ENCODE results near the gene SMIM5. TPM values are rescaled to one million over a fixed set of nuclear protein-coding genes. Genes with fewer than 3 reads are reported as not detected.

Gene SMIM5
- total RNA-seq, 3 donors from 2014 or later, result 20.7 to 41.6 (median 27.5) TPM

GRCh38 chr17:75673487-75673886, 40.3 kb downstream of the SMIM5 start:
- no peak for TF ChIP-seq CTCF (IDR thresholded peaks at IDR 0.05)
- Histone ChIP-seq H3K4me1 (ENCODE audit: low read depth) (peaks cover 9% of the 10 kb centered on the region), H3K9me3 (no peaks in the 10 kb centered on the region), H3K36me3 (ENCODE audit: low read depth) (no peaks in the 10 kb centered on the region), H3K4me3 (no peak overlapping the region)
- intact Hi-C loops (cut with DNase I, micrococcal nuclease), result loop anchor here in 1 of 2 donors (5.0 kb wide), 1 partner anchor 79 kb away; no protein-coding TSS in a partner anchor
- DNase-seq (no peak), ATAC-seq (no peak)

GRCh38 chr17:75676461-75676860, 43.2 kb downstream of the SMIM5 start:
- Histone ChIP-seq H3K36me3 (ENCODE audit: low read depth) (no peaks in the 10 kb centered on the region), H3K9me3 (no peaks in the 10 kb centered on the region), H3K4me3 (no peak overlapping the region), H3K4me1 (ENCODE audit: low read depth) (peaks cover 13% of the 10 kb centered on the region)
- DNase-seq (no peak), ATAC-seq (no peak)
- intact Hi-C loops (cut with DNase I, micrococcal nuclease), result loop anchor here in 1 of 2 donors (5.0 kb wide), 1 partner anchor 71 kb away; no protein-coding TSS in a partner anchor
- no peak for TF ChIP-seq CTCF (IDR thresholded peaks at IDR 0.05)

GRCh38 chr17:75679706-75680211, 46.5 kb downstream of the SMIM5 start:
- ATAC-seq, result peak; percentile 72
- intact Hi-C loops (cut with DNase I, micrococcal nuclease), result loop anchor here in 1 of 2 donors (5.0 kb wide), 1 partner anchor 68 kb away; no protein-coding TSS in a partner anchor
- DNase-seq, result peak in 2 of 3 donors; percentile 48 to 75
- Histone ChIP-seq H3K4me1 (ENCODE audit: low read depth) (peaks cover 20% of the 10 kb centered on the region), H3K4me3 (no peak overlapping the region), H3K9me3 (no peaks in the 10 kb centered on the region), H3K36me3 (ENCODE audit: low read depth) (no peaks in the 10 kb centered on the region)
- peak; percentile 22 for TF ChIP-seq CTCF (IDR thresholded peaks at IDR 0.05)

GRCh38 chr17:75680431-75680830, 47.2 kb downstream of the SMIM5 start:
- no peaks in the 10 kb centered on the region for H3K36me3 ChIP-seq (ENCODE audit: low read depth)
- intact Hi-C loops (cut with DNase I, micrococcal nuclease), result no loop called here
- ATAC-seq, result no peak

GRCh38 chr17:75681289-75681688, 48.1 kb downstream of the SMIM5 start:
- intact Hi-C loops (cut with DNase I, micrococcal nuclease), result no loop called here
- TF ChIP-seq CTCF (IDR thresholded peaks at IDR 0.05), result no peak
- ATAC-seq (no peak), DNase-seq (no peak)
- Histone ChIP-seq H3K9me3 (no peaks in the 10 kb centered on the region), H3K4me3 (no peak overlapping the region), H3K36me3 (ENCODE audit: low read depth) (no peaks in the 10 kb centered on the region), H3K4me1 (ENCODE audit: low read depth) (peaks cover 17% of the 10 kb centered on the region)

More at GRCh38 chr17:75680431-75680830, 47.2 kb downstream of the SMIM5 start:
- no peak for TF ChIP-seq CTCF (IDR thresholded peaks at IDR 0.05)
- DNase-seq, result peak in 1 of 3 donors; percentile 18
- Histone ChIP-seq H3K9me3 (no peaks in the 10 kb centered on the region), H3K4me3 (no peak overlapping the region), H3K4me1 (ENCODE audit: low read depth) (peaks cover 17% of the 10 kb centered on the region)
